ENCODE measurements around the gene TRIM24. TPM values are rescaled to one million over a fixed set of nuclear protein-coding genes. Genes with fewer than 3 reads are reported as not detected.

TRIM24 gene
- total RNA-seq, 4 donors from 2014 or later: 13.5 to 21.1 (median 17.7) TPM

DNA sequence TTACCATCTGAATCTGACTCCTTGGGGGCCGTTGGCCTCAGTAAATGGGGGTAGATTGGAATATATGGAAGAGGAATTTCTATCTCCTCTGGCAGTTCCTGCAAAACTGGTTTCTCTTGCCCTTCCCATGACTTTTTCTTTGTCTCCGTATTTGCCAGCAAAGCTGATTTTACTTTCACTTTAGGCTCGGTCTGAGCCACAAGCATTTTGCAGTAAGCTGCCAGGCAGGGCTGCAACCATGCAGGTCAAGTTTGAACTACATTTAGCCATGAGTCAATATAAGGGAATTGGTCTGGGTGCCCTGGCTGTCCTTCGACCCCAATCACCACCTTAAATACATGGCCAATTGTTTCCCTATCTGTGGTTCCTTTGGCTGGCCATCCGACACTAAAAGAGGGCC, 104.3 kb downstream of the TRIM24 start:
- no peak for TF ChIP-seq POLR2A (IDR thresholded peaks at IDR 0.05)
- TF ChIP-seq, protein P1, sequence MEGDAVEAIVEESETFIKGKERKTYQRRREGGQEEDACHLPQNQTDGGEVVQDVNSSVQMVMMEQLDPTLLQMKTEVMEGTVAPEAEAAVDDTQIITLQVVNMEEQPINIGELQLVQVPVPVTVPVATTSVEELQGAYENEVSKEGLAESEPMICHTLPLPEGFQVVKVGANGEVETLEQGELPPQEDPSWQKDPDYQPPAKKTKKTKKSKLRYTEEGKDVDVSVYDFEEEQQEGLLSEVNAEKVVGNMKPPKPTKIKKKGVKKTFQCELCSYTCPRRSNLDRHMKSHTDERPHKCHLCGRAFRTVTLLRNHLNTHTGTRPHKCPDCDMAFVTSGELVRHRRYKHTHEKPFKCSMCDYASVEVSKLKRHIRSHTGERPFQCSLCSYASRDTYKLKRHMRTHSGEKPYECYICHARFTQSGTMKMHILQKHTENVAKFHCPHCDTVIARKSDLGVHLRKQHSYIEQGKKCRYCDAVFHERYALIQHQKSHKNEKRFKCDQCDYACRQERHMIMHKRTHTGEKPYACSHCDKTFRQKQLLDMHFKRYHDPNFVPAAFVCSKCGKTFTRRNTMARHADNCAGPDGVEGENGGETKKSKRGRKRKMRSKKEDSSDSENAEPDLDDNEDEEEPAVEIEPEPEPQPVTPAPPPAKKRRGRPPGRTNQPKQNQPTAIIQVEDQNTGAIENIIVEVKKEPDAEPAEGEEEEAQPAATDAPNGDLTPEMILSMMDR (IDR thresholded peaks at IDR 0.05): no peak
- DNase-seq (ENCODE audit: low spot score in 2 of 2): no peak
- H3K4me3 ChIP-seq (ENCODE audit: low read depth, poor library complexity, severe bottlenecking): no peak overlapping the region
- intact Hi-C loops (cut with DNase I; ENCODE audit: low total_unique reads): no loop called here
- 84 to 91% methylated on average over 5 of the region's 5 CpGs for WGBS, 2 donors

DNA sequence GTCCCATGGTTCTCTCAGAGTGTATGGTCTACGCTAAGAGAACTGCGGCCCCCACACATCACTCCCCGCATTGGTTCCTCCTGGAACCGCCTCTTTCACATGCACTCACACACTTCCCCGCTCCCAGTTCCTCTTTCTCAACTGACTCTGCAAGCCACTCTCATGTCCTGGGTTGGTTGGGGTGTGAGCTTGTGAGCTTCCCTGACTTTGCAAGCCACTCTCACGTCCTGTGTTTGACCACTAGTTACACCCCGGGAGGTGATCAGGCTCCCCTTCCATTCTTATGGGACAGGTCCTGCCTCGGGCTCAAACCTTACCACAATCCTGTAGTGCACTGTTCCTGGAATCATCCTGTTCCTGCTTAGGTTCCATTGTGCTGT, 105.0 kb downstream of the TRIM24 start:
- WGBS, 2 donors: 96 to 97% methylated on average over 8 of the region's 8 CpGs
- DNase-seq (ENCODE audit: low spot score in 2 of 2): no peak
- intact Hi-C loops (cut with DNase I; ENCODE audit: low total_unique reads): no loop called here
- no peak overlapping the region for H3K4me3 ChIP-seq (ENCODE audit: low read depth, poor library complexity, severe bottlenecking)
- TF ChIP-seq, protein P1 (IDR thresholded peaks at IDR 0.05): no peak

DNA sequence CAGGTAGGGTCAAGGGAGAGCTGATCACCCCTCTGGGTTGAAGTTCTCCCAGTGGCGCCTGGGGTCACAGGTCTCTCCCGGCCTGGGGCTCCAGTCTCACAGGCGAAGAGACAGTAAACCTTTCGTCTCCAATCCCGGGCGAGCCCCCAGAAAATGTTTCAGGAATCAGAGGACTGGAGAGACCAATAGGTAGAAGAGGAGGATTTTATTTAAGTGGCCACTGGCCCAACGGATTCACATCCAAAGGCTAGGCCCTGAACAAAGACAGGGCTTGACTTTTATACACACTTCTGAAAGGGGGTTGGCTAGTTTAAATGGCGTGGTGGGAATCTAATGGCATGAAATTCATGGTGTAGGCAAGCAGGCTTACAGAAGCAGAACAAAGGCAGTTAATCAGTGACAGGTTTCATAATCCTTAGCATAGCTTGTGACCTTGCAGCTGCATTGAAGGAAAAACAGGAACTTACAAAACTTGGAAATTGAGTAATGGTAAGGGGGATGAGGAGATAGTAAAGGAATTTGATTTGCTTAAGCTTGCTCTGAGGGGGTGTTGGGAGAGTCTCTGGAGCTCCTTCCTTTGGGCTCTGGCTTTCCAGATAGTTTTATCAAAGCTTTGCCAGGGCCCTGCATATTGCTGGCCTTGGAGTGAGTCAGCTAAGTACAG, 105.5 kb downstream of the TRIM24 start:
- WGBS, 2 donors: 98% methylated on average over 8 of the region's 8 CpGs
- H3K4me3 ChIP-seq (ENCODE audit: low read depth, poor library complexity, severe bottlenecking): no peak overlapping the region
- TF ChIP-seq, protein P1 (IDR thresholded peaks at IDR 0.05): no peak
- no peak for TF ChIP-seq POLR2A (IDR thresholded peaks at IDR 0.05)
- intact Hi-C loops (cut with DNase I; ENCODE audit: low total_unique reads): no loop called here
- no peak for DNase-seq (ENCODE audit: low spot score in 2 of 2)

- intact Hi-C loops (cut with DNase I; ENCODE audit: low total_unique reads): no loop called here
- H3K4me3 ChIP-seq (ENCODE audit: low read depth, poor library complexity, severe bottlenecking): no peak overlapping the region
- TF ChIP-seq, protein P1 (IDR thresholded peaks at IDR 0.05): no peak
- no peak for TF ChIP-seq POLR2A (IDR thresholded peaks at IDR 0.05)
- DNase-seq (ENCODE audit: low spot score in 2 of 2): no peak
- WGBS, 2 donors: 98 to 99% methylated on average over 2 of the region's 2 CpGs
Observed at GRCh38 chr7:138568655-138569054, 108.6 kb downstream of the TRIM24 start.

GRCh38 chr7:138569418-138569817, 109.4 kb downstream of the TRIM24 start:
- 94 to 96% methylated on average over 3 of the region's 3 CpGs for WGBS, 2 donors
- no peak overlapping the region for H3K4me3 ChIP-seq (ENCODE audit: low read depth, poor library complexity, severe bottlenecking)
- intact Hi-C loops (cut with DNase I; ENCODE audit: low total_unique reads): no loop called here
- DNase-seq (ENCODE audit: low spot score in 2 of 2): no peak
- TF ChIP-seq, protein P1 (IDR thresholded peaks at IDR 0.05): no peak
- TF ChIP-seq POLR2A (IDR thresholded peaks at IDR 0.05): no peak

GRCh38 chr7:138570715-138571114, 110.7 kb downstream of the TRIM24 start:
- intact Hi-C loops (cut with DNase I; ENCODE audit: low total_unique reads): no loop called here
- 96% methylated on average over 4 of the region's 4 CpGs for WGBS, 2 donors

More at GRCh38 chr7:138570715-138571114, 110.7 kb downstream of the TRIM24 start:
- no peak overlapping the region for H3K4me3 ChIP-seq (ENCODE audit: low read depth, poor library complexity, severe bottlenecking)
- DNase-seq (ENCODE audit: low spot score in 2 of 2): no peak
- TF ChIP-seq, protein P1 (IDR thresholded peaks at IDR 0.05): no peak
- TF ChIP-seq POLR2A (IDR thresholded peaks at IDR 0.05): no peak
